Fibroblast of skin of right biceps (primary cell): ENCODE results near the gene BLCAP.
"Not testable (repeated sequence)": the region's sequence is repeated elsewhere in the genome, so short reads cannot be mapped to it uniquely, and the experiment has no call there.

Source experiments
- DNase-seq: peaks from one replicate; pipeline ENCODE4 v3.0.0-alpha.2; 2013

BLCAP gene

GRCh38 chr20:37556538-37556937, 28.9 kb upstream of the BLCAP start:
- no peak for DNase-seq

- not testable (repeated sequence) for DNase-seq
Observed at GRCh38 chr20:37554721-37555298, 27.1 kb upstream of the BLCAP start.

- DNase-seq, result peak; percentile 51
Observed at GRCh38 chr20:37552415-37552814, 24.7 kb upstream of the BLCAP start.

GRCh38 chr20:37551660-37552059, 24.0 kb upstream of the BLCAP start:
- not testable (repeated sequence) for DNase-seq

GRCh38 chr20:37550101-37550920, 22.6 kb upstream of the BLCAP start:
- DNase-seq, result not testable (repeated sequence)

GRCh38 chr20:37547912-37548311, 20.2 kb upstream of the BLCAP start:
- DNase-seq, result no peak

GRCh38 chr20:37545516-37545915, 17.8 kb upstream of the BLCAP start:
- no peak for DNase-seq

- no peak for DNase-seq
Observed at GRCh38 chr20:37544386-37544785, 16.7 kb upstream of the BLCAP start.

GRCh38 chr20:37543828-37544227, 16.2 kb upstream of the BLCAP start:
- DNase-seq, result peak; percentile 23

GRCh38 chr20:37542281-37542680, 14.6 kb upstream of the BLCAP start:
- no peak for DNase-seq

- DNase-seq, result no peak
Observed at GRCh38 chr20:37541326-37541725, 13.7 kb upstream of the BLCAP start.

GRCh38 chr20:37540838-37541237, 13.2 kb upstream of the BLCAP start:
- not testable (repeated sequence) for DNase-seq

- no peak for DNase-seq
Observed at GRCh38 chr20:37540001-37540400, 12.3 kb upstream of the BLCAP start.

GRCh38 chr20:37539424-37539823, 11.7 kb upstream of the BLCAP start:
- no peak for DNase-seq

- DNase-seq, result peak; percentile 48
Observed at GRCh38 chr20:37538003-37538402, 10.3 kb upstream of the BLCAP start.

GRCh38 chr20:37537505-37537904, 9.8 kb upstream of the BLCAP start:
- DNase-seq, result no peak

- DNase-seq, result no peak
Observed at GRCh38 chr20:37535443-37536132, 7.9 kb upstream of the BLCAP start.

GRCh38 chr20:37534401-37535157, 6.9 kb upstream of the BLCAP start:
- DNase-seq, result peak; percentile 76

GRCh38 chr20:37533154-37533715, 5.6 kb upstream of the BLCAP start:
- DNase-seq, result no peak

- no peak for DNase-seq
Observed at GRCh38 chr20:37531856-37532255, 4.2 kb upstream of the BLCAP start.

- DNase-seq, result no peak
Observed at GRCh38 chr20:37530696-37531095, 3.0 kb upstream of the BLCAP start.

- DNase-seq, result no peak
Observed at GRCh38 chr20:37529968-37530600, 2.4 kb upstream of the BLCAP start.
